HG03039 (cell line): ENCODE data around the gene B3GAT1.

Experiments used
- ATAC-seq: cut with Tn5 transposase; IDR thresholded peaks from one replicate; pipeline ENCODE4 v1.9.1; 2021; ENCODE audit warnings: mild to moderate bottlenecking, moderate library complexity; ENCODE audit not compliant: unreplicated experiment

B3GAT1 gene

DNA sequence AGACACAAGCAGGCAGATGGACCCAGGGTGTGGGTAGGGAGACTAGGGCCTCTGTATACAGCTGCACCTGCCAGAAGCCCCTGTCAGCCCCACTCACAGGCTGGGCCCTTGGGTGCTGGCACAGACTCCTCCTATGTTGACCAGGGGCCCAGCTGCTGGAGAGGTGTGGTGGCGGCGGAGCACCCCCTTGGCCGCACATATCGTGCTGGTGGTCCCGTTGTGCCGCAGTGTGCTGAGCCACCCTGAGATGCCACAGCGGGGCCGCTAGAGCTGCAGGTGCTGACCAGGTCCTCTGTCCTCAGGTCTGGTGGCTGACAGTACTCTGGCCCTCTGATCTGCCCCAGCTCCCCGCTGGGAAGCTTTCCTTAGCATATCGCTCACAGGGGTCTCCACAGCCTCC, 30.2 kb upstream of the B3GAT1 start:
- ATAC-seq: no peak

DNA sequence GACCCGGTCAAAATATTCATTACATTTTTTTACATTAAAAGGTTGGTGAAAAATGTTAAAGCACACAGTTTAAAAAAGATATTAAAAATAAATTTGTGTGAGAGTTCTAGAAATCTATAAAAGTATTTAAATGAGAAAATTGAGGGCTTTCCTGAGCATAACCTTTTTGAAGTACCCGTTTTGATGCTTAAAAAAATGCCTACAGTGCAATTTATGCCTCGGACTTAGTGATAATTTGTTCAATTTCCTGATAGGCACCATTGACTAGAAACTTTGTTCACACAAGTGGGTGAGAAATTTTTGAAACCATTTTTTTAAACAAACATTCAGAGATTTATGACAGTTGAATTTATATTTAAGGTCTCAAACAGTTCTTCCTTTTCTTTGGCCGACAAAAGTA, 29.7 kb upstream of the B3GAT1 start:
- ATAC-seq: no peak

DNA sequence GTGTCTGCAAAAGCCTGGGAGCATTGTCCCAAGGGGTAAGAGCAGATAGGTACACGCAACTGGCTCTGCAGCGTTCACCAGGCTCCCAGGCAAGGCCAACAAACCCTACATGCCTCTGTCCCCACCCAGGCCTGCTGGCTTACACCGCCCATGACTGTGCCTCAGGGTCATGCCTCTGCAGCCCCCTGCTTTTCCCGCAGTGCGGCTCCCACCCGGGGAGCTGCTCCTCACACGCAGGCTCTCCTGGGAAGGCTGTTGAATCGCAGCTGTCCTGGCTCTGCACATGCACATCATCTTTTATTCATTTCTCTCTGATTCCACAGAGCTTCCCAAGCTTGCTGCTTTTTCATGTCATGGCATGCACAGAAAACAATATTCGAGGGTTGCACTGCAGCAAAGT, 29.2 kb upstream of the B3GAT1 start:
- no peak for ATAC-seq

- no peak for ATAC-seq
These were observed 28.8 kb upstream of the B3GAT1 start for GRCh38 chr11:134440851-134441250.

DNA sequence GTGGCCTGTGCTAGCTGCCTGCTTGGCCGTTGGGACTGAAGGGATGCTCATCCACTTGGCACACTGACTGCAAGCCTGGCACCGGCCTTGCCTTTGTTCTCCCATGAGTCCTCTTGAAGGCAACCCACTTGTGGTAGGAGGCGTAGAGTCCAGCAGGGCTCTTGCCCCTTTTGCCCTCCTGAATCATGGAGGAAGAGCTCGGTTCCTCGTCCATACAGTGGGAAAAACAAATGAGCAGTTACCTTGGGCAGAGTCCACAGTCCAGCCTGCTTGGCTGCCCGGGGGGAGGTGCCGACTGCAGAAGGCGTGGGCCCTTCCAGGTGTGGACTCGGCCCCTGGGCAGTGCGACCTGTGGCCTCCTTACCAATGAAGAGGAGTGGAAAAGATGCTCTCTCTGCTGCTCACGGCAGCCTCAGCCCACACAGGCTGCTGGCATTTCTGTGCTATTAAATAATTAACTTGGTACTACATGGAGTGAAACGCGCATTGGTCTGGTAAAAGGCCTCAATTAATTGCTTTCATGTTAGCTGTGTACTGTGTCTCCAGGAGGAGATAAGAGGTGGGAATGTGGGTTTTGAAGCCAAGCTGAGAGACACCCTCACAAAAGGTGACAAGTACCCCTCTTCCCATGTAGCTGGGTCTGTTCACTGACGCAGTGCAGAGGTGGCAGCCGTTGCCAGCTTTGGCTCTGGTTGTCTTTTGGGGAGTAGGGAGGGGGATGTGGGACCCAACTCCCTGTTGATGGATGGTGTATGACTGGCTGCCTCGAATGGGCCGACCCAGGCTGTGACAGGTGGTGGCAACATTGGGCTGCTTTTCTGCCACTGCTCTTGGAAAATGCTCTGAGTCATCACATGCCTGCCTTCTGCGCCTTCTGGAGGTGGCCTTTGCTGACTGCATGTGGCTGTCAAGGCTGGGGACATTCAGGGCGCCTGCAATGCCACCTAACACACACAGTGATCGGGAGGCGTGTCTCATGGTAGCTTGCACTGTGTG, 26.8 kb upstream of the B3GAT1 start:
- ATAC-seq: no peak

- ATAC-seq: no peak
These were observed 25.8 kb upstream of the B3GAT1 start for GRCh38 chr11:134437821-134438220.

GRCh38 chr11:134436781-134437180, 24.7 kb upstream of the B3GAT1 start:
- no peak for ATAC-seq

DNA sequence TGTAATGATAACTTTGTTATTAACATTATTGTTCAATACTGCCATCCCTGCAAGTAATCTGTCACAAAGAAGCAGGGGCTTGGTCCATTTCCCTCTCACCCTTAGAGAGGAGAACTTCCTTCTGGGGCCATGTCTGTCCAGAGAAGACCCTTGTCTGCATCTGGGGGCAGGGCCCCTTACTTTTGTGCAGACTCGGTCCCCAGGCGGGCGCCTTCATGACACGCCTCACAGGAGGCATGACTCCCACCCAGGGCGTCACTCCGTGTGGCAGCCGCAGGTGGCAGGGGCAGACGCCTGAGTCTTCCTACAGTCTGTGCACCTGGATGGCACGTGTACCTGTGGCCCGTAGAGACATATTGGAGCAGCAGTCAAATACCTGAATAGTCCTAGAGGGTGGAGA, 21.8 kb upstream of the B3GAT1 start:
- ATAC-seq: no peak

- no peak for ATAC-seq
These were observed 21.2 kb upstream of the B3GAT1 start for GRCh38 chr11:134433251-134433650.

DNA sequence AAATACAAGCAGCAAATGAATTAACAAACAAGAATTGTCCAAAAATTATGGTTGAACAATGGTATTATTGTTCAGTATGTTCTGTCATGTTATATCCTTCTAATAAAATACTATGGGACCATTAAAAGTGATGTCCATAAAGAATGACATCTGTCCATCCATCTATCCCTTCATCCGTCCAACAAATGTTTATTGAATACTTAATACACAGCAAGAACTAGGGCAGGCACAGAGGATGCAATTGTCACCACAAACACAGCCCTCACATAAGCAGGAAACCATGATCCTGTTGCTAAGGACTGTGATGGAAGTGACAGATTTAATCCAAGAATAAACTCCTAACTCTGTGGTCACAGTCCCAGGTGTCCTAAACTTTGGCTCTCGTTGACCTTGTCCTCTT, 20.7 kb upstream of the B3GAT1 start:
- no peak for ATAC-seq

- no peak for ATAC-seq
These were observed 17.1 kb upstream of the B3GAT1 start for GRCh38 chr11:134429106-134429505.

DNA sequence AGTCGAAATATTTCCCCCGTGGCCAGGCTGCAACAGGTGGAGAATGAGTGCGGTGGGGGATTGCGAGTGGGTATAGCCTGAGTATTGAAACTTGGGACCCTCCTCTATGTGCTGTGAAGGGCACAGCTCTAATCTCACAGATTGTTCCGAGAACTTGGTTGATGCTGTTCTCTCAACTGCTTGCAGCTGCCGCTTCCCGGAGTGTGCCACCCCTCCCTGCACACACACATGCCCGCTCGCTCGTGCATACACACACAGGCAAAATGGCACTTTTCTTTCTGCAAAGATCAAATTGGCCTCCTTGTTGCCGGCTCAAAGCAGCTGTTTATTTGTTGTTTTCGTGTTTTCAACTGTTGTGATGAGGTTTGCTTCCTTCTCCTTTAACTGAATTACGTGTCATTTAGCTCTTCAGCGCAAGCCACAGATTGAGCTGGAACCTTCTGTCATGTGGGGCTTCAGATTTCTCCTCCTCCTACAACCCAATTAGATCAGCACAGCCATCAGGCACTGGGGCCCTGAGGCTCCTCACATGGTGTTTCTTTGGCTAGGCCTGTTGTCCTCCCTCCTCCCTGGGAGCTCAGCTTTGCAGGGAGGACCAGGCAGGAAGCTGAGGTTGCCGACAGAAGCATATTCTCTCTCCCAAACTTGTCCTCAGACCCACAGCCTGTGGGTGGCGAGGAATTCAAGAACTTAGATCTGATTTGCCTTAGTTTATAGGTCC, 13.9 kb upstream of the B3GAT1 start:
- ATAC-seq: no peak

- ATAC-seq: no peak
These were observed 13.4 kb upstream of the B3GAT1 start for GRCh38 chr11:134425413-134425812.

DNA sequence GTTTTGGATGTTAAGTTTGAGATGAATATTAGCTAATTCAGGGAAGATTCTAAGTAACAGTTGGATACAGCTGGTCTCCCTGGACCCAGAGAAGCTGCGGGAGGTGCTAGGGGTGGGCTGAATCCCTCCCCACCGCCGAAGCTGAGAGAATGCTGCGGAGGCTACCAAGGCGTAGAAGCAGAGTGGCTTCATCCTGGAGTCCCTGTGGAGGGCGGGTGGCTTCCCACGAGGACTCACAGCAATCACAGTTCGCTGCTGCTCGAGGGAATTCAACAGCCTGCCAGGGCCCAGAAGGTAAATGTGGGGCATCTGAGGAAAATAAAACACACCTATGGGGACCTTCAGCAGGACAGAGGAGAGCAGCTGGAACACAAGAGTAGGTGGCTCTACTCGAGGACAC, 11.1 kb upstream of the B3GAT1 start:
- no peak for ATAC-seq

DNA sequence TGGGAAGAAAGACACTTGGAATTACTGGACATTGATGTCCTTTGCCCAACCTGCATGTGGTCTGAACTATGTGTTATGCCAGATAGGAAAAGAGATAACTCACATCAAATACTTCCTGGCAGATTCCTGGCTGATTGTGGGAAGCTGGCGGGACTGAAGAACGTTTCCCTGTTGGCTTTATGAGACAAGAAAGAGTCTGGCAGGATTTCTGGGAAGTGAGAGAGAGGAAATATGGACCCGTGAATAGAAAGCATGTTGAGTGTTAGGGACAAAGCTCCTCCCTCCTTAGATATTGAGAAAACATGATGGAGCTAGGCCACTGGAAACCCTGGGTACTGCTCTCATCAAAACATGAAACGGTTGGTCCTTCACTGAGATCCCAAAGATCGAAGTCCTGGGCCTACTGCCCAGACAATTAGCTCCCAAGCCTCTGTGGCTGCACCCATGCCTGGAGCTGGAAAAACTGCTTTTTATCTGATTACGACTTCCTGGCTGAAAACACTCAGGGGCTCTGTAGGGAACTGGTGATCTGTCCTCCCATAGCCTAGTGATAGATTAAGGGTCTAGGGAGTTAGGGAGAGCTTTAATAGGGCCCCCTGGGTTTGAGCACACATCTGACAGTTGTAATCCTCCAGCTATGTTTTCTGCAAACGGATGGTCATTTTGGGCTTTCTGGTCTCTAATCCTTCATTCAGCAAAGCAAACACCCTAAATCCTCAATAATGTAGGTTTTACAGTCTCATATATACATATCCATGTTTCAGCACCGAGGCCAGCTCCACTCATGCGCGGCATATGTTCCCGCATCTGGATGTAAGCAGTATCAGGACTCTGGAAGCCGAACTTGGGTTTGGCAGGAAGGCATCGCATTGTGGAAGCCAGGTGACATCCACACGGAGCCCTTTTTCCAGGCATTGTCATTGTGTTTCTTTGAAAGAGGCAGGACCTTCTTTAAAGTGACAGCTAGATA, 6.1 kb upstream of the B3GAT1 start:
- no peak for ATAC-seq

- no peak for ATAC-seq
These were observed 4.7 kb upstream of the B3GAT1 start for GRCh38 chr11:134416726-134417125.

- no peak for ATAC-seq
These were observed 3.0 kb upstream of the B3GAT1 start for GRCh38 chr11:134414766-134415765.

- no peak for ATAC-seq
These were observed 2.0 kb upstream of the B3GAT1 start for GRCh38 chr11:134413826-134414731.
